Measurements from ENCODE around the gene CCDC178.

DNA sequence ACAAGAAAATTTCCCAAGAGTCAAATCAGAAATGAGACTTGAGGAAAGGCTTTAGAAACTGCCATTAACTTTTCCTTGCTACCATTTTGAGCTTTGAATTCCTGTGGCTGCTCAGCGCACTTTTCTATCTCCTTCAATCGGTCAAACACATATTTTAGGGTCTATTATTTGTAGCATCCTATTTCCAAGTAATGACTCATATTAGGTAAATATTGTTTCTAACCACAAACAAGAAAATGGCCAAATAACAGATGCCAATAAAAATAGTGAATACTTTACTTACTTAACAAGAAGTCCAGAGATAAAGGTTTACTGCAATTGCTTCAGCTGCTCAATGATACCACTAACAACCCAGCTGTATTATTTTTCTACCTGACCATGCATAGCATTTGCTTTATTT is 29.7 kb upstream of the CCDC178 start:
- no peak for TF ChIP-seq POLR2AphosphoS5 (IDR thresholded peaks at IDR 0.05; ENCODE audit: low read depth, low read length)
- no peak for TF ChIP-seq EZH2 (IDR thresholded peaks at IDR 0.05)
- no peak for TF ChIP-seq CEBPB (IDR thresholded peaks at IDR 0.05; ENCODE audit: low read depth)
- TF ChIP-seq, protein P1, sequence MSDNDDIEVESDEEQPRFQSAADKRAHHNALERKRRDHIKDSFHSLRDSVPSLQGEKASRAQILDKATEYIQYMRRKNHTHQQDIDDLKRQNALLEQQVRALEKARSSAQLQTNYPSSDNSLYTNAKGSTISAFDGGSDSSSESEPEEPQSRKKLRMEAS (IDR thresholded peaks at IDR 0.05) = no peak
- TF ChIP-seq ELF1 (IDR thresholded peaks at IDR 0.05; ENCODE audit: borderline replicate concordance, low read depth) = no peak
- TF ChIP-seq, protein P2, sequence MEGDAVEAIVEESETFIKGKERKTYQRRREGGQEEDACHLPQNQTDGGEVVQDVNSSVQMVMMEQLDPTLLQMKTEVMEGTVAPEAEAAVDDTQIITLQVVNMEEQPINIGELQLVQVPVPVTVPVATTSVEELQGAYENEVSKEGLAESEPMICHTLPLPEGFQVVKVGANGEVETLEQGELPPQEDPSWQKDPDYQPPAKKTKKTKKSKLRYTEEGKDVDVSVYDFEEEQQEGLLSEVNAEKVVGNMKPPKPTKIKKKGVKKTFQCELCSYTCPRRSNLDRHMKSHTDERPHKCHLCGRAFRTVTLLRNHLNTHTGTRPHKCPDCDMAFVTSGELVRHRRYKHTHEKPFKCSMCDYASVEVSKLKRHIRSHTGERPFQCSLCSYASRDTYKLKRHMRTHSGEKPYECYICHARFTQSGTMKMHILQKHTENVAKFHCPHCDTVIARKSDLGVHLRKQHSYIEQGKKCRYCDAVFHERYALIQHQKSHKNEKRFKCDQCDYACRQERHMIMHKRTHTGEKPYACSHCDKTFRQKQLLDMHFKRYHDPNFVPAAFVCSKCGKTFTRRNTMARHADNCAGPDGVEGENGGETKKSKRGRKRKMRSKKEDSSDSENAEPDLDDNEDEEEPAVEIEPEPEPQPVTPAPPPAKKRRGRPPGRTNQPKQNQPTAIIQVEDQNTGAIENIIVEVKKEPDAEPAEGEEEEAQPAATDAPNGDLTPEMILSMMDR (IDR thresholded peaks at IDR 0.05 in 2 of 3, conservative IDR thresholded peaks at IDR 0.05 in 1 of 3; ENCODE audit: borderline replicate concordance in 1 of 3, insufficient read depth in 1 of 3, low read depth in 2 of 3, low read length in 2 of 3) = no peak
- TF ChIP-seq, protein P3, sequence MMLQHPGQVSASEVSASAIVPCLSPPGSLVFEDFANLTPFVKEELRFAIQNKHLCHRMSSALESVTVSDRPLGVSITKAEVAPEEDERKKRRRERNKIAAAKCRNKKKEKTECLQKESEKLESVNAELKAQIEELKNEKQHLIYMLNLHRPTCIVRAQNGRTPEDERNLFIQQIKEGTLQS (IDR thresholded peaks at IDR 0.05) = no peak
- no peak for TF ChIP-seq POLR2A (IDR thresholded peaks at IDR 0.05; ENCODE audit: borderline replicate concordance, extremely low read depth, insufficient read depth, insufficient read length)

Measured in HCT116 (cell line).